GM21526 (cell line): ENCODE data around the gene SLC24A1.

Experiments
- ATAC-seq: cut with Tn5 transposase; IDR thresholded peaks from one replicate; pipeline ENCODE4 v1.9.1; 2021; ENCODE audit warnings: moderate library complexity; ENCODE audit not compliant: unreplicated experiment, low FRiP score

SLC24A1 gene

GRCh38 chr15:65651042-65651322, 29.2 kb downstream of the SLC24A1 start:
- no peak for ATAC-seq

- no peak for ATAC-seq
Observed at GRCh38 chr15:65651831-65652749, 30.4 kb downstream of the SLC24A1 start.

- ATAC-seq = no peak
Observed at GRCh38 chr15:65653341-65653740, 31.6 kb downstream of the SLC24A1 start.

- no peak for ATAC-seq
Observed at GRCh38 chr15:65653801-65654521, 32.2 kb downstream of the SLC24A1 start.

- ATAC-seq = no peak
Observed at GRCh38 chr15:65655026-65655425, 33.3 kb downstream of the SLC24A1 start.

GRCh38 chr15:65655457-65655856, 33.7 kb downstream of the SLC24A1 start:
- ATAC-seq = no peak

GRCh38 chr15:65659502-65660052, 37.8 kb downstream of the SLC24A1 start:
- no peak for ATAC-seq

GRCh38 chr15:65660927-65661326, 39.2 kb downstream of the SLC24A1 start:
- ATAC-seq = no peak

GRCh38 chr15:65663521-65663920, 41.8 kb downstream of the SLC24A1 start:
- no peak for ATAC-seq

- no peak for ATAC-seq
Observed at GRCh38 chr15:65666257-65666656, 44.5 kb downstream of the SLC24A1 start.

GRCh38 chr15:65675551-65675950, 53.8 kb downstream of the SLC24A1 start:
- no peak for ATAC-seq

- no peak for ATAC-seq
Observed at GRCh38 chr15:65676123-65676522, 54.4 kb downstream of the SLC24A1 start.

GRCh38 chr15:65680544-65680943, 58.8 kb downstream of the SLC24A1 start:
- ATAC-seq = no peak

- no peak for ATAC-seq
Observed at GRCh38 chr15:65682404-65682911, 60.7 kb downstream of the SLC24A1 start.

GRCh38 chr15:65688462-65688861, 66.7 kb downstream of the SLC24A1 start:
- no peak for ATAC-seq

- ATAC-seq = no peak
Observed at GRCh38 chr15:65690173-65690572, 68.4 kb downstream of the SLC24A1 start.

- no peak for ATAC-seq
Observed at GRCh38 chr15:65690778-65691177, 69.0 kb downstream of the SLC24A1 start.

- no peak for ATAC-seq
Observed at GRCh38 chr15:65695081-65695480, 73.3 kb downstream of the SLC24A1 start.
